ENCODE data around the gene ATP10A.

GRCh38 chr15:25789616-25789999 is 73.5 kb downstream of the ATP10A start:
- TF ChIP-seq POLR2A (IDR thresholded peaks at IDR 0.05), result no peak
- TF ChIP-seq POLR2AphosphoS5 (IDR thresholded peaks at IDR 0.05), result no peak
- TF ChIP-seq, protein P1, sequence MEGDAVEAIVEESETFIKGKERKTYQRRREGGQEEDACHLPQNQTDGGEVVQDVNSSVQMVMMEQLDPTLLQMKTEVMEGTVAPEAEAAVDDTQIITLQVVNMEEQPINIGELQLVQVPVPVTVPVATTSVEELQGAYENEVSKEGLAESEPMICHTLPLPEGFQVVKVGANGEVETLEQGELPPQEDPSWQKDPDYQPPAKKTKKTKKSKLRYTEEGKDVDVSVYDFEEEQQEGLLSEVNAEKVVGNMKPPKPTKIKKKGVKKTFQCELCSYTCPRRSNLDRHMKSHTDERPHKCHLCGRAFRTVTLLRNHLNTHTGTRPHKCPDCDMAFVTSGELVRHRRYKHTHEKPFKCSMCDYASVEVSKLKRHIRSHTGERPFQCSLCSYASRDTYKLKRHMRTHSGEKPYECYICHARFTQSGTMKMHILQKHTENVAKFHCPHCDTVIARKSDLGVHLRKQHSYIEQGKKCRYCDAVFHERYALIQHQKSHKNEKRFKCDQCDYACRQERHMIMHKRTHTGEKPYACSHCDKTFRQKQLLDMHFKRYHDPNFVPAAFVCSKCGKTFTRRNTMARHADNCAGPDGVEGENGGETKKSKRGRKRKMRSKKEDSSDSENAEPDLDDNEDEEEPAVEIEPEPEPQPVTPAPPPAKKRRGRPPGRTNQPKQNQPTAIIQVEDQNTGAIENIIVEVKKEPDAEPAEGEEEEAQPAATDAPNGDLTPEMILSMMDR (IDR thresholded peaks at IDR 0.05), result no peak
- TF ChIP-seq EP300 (IDR thresholded peaks at IDR 0.05), result no peak

Measured in stomach (tissue), 4 donors.